ENCODE measurements around the gene GBP2.

GBP2 gene

GRCh38 chr1:89172468-89173143 is 46.7 kb upstream of the GBP2 start (continued):
- TF ChIP-seq ZNF610 (tag by site-specific recombination; IDR thresholded peaks at IDR 0.05; ENCODE audit: borderline replicate concordance) (no peak), ZBTB6 (tag by site-specific recombination; IDR thresholded peaks at IDR 0.05) (no peak), KLF16 (tag by site-specific recombination; IDR thresholded peaks at IDR 0.05) (no peak), EGR2 (tag by site-specific recombination; IDR thresholded peaks at IDR 0.05; ENCODE audit: low read depth) (no peak)

DNA sequence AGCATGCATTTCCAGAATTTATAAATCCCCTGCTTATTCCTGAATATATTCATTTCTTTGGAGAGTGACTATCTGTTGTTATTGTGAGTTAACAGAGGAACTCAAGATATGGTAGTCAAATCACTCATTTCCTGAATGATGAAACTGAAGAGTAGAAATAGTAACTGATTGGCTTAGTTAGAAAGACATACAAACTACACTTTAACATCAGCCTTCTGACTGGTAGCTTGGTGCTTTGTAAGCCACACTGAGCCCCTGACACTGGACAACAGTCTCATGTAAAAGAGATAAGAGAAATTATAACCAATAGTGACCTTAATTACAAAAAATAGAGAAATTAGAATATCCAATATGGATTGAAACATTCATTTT is 45.1 kb upstream of the GBP2 start:
- ChIA-PET POLR2A (no interaction called here), CTCF (interaction anchor here (0.7 kb wide), 1 partner anchor 72 kb away, joined by 4 read pairs; no protein-coding TSS in a partner anchor)
- H3K27ac ChIP-seq (ENCODE audit: extremely low read depth, low read depth, low read length): no peak overlapping the region
- H3K4me1 ChIP-seq (ENCODE audit: control insufficient read depth, insufficient read depth, low read length): no peaks in the 10 kb centered on the region
- no peak overlapping the region for H3K4me3 ChIP-seq (ENCODE audit: low read depth, low read length)
- TF ChIP-seq ZNF670 (tag by site-specific recombination; IDR thresholded peaks at IDR 0.05; ENCODE audit: low read depth) (no peak), ZNF629 (tag by site-specific recombination; IDR thresholded peaks at IDR 0.05) (no peak), ZNF146 (tag by site-specific recombination; IDR thresholded peaks at IDR 0.05) (no peak), ZNF549 (tag by site-specific recombination; IDR thresholded peaks at IDR 0.05) (no peak), ZNF521 (tag by site-specific recombination; IDR thresholded peaks at IDR 0.05) (no peak), ZNF37A (tag by site-specific recombination; IDR thresholded peaks at IDR 0.05) (no peak), KLF9 (tag by site-specific recombination; IDR thresholded peaks at IDR 0.05; ENCODE audit: low read depth) (no peak), ZNF473 (tag by site-specific recombination; IDR thresholded peaks at IDR 0.05) (no peak), GLIS1 (tag by site-specific recombination; IDR thresholded peaks at IDR 0.05) (no peak), ZNF747 (tag by site-specific recombination; IDR thresholded peaks at IDR 0.05) (no peak), ZNF274 (IDR thresholded peaks at IDR 0.05; ENCODE audit: low read length) (no peak), ZNF274 (tag by site-specific recombination; IDR thresholded peaks at IDR 0.05; ENCODE audit: borderline replicate concordance) (no peak), GLI2 (tag by site-specific recombination; IDR thresholded peaks at IDR 0.05; ENCODE audit: borderline replicate concordance, low read depth) (no peak), ZNF830 (tag by site-specific recombination; IDR thresholded peaks at IDR 0.05; ENCODE audit: low read depth) (no peak), ZBTB1 (tag by site-specific recombination; IDR thresholded peaks at IDR 0.05) (no peak), ZNF664 (tag by site-specific recombination; IDR thresholded peaks at IDR 0.05) (no peak), OSR2 (tag by site-specific recombination; IDR thresholded peaks at IDR 0.05) (no peak), GLIS2 (tag by site-specific recombination; IDR thresholded peaks at IDR 0.05) (no peak)
- TF ChIP-seq, protein P1, sequence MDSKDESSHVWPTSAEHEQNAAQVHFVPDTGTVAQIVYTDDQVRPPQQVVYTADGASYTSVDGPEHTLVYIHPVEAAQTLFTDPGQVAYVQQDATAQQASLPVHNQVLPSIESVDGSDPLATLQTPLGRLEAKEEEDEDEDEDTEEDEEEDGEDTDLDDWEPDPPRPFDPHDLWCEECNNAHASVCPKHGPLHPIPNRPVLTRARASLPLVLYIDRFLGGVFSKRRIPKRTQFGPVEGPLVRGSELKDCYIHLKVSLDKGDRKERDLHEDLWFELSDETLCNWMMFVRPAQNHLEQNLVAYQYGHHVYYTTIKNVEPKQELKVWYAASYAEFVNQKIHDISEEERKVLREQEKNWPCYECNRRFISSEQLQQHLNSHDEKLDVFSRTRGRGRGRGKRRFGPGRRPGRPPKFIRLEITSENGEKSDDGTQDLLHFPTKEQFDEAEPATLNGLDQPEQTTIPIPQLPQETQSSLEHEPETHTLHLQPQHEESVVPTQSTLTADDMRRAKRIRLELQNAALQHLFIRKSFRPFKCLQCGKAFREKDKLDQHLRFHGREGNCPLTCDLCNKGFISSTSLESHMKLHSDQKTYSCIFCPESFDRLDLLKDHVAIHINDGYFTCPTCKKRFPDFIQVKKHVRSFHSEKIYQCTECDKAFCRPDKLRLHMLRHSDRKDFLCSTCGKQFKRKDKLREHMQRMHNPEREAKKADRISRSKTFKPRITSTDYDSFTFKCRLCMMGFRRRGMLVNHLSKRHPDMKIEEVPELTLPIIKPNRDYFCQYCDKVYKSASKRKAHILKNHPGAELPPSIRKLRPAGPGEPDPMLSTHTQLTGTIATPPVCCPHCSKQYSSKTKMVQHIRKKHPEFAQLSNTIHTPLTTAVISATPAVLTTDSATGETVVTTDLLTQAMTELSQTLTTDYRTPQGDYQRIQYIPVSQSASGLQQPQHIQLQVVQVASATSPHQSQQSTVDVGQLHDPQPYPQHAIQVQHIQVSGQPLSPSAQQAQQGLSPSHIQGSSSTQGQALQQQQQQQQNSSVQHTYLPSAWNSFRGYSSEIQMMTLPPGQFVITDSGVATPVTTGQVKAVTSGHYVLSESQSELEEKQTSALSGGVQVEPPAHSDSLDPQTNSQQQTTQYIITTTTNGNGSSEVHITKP (tag by site-specific recombination; IDR thresholded peaks at IDR 0.05): no peak
- no peaks in the 10 kb centered on the region for H3K36me3 ChIP-seq (ENCODE audit: control insufficient read depth in 2 of 2, insufficient read depth in 1 of 2, low read length in 2 of 2)
- no peaks in the 10 kb centered on the region for H3K9me3 ChIP-seq (ENCODE audit: control insufficient read depth, insufficient read depth, low read depth, low read length)
